Measurements from ENCODE around the gene GLRX3.
A peak's percentile ranks its signal among the peaks of the same experiment; 100 is the strongest.

Gene GLRX3

DNA sequence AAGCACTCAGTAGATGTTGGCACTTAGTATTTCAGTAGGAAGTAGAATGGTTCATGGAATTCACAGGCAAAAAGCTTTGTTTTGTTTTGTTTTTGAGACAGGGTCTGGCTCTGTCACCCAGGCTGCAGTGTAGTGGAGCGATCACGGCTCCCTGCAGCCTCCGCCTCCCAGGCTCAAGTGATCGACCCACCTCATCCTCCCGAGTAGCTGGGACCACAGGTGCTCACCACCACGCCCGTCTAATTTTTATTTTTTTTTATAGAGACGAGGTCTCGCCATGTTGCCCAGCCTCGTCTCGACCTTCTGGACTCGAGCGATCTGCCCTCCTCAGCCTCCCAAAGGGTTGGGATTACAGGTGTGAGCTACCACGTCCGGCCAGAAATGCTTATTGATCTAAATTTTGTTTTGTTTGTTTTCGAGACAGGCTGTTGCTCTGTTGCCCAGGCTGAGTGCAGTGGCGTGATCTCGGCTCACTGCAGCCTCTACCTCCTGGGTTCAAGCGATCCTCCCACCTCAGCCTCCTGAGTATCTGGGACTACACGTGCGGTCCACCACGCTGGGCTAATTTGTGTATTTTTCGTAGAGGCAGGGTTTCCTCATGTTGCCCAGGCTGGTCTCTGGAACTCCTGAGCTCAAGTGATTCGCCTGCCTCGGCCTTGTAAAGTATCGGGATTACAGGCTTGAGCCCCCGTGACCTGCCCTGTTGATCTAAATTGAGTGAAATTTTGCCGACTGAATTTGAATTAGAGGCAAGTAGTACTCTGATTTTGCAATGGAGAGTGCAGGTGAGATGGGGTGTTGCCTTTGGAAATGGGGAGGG lies 1.7 kb downstream of the GLRX3 start:
- Histone ChIP-seq H2AFZ (ENCODE audit: low read depth, low read length) (no peak overlapping the region), H3K9me3 (ENCODE audit: insufficient read depth, low read length, severe bottlenecking) (no peaks in the 10 kb centered on the region), H3K4me2 (ENCODE audit: insufficient read depth, low read length) (peak overlapping the region; percentile 99), H3K27ac (ENCODE audit: low read length) (peak overlapping the region; percentile 79; the same call in 1 of the 2 replicates), H3K4me3 (ENCODE audit: low read depth in 1 of 2, low read length in 2 of 2) (peak overlapping the region; percentile 98 to 99; a peak in 3 of 4 replicates), H3K36me3 (ENCODE audit: insufficient read depth, low read length) (peaks cover 19% of the 10 kb centered on the region), H3K79me2 (ENCODE audit: insufficient read depth, low read length) (peaks cover 71% of the 10 kb centered on the region), H4K20me1 (ENCODE audit: insufficient read depth, low read length) (peaks cover 53% of the 10 kb centered on the region), H3K9ac (ENCODE audit: low read depth, low read length) (peak overlapping the region; percentile 90), H3K4me1 (ENCODE audit: insufficient read depth, low read length) (peaks cover 42% of the 10 kb centered on the region), H3K27me3 (ENCODE audit: insufficient read depth, low read length, poor library complexity) (no peaks in the 10 kb centered on the region)
- no peak for ATAC-seq (ENCODE audit: insufficient read depth, low read depth)
- DNase-seq = no peak
- no peak for TF ChIP-seq EZH2 (IDR thresholded peaks at IDR 0.05; ENCODE audit: borderline replicate concordance, low read depth, low read length, severe bottlenecking)
- TF ChIP-seq, protein P1, sequence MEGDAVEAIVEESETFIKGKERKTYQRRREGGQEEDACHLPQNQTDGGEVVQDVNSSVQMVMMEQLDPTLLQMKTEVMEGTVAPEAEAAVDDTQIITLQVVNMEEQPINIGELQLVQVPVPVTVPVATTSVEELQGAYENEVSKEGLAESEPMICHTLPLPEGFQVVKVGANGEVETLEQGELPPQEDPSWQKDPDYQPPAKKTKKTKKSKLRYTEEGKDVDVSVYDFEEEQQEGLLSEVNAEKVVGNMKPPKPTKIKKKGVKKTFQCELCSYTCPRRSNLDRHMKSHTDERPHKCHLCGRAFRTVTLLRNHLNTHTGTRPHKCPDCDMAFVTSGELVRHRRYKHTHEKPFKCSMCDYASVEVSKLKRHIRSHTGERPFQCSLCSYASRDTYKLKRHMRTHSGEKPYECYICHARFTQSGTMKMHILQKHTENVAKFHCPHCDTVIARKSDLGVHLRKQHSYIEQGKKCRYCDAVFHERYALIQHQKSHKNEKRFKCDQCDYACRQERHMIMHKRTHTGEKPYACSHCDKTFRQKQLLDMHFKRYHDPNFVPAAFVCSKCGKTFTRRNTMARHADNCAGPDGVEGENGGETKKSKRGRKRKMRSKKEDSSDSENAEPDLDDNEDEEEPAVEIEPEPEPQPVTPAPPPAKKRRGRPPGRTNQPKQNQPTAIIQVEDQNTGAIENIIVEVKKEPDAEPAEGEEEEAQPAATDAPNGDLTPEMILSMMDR (IDR thresholded peaks at IDR 0.05; ENCODE audit: borderline replicate concordance, extremely low read depth, low read length, poor library complexity, severe bottlenecking) = no peak

DNA sequence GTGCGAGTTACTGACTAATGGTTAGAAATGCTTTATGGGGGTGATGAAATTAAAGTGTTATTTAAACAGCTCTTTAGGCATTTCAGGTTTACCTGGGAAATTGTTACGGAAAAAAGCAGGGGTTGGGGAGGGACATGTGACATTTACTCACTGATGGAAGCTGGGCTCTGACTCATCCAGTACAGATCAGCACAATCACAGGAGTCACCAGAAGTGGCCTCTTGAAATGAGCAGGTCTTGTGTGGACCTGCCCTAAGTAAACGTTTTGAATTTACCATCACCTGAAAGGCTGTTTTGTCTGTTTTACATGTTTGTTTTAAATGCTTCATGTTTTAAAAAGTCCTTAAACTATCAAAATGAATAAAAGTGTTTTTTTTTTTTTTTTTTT lies 2.3 kb downstream of the GLRX3 start:
- Histone ChIP-seq H3K36me3 (ENCODE audit: insufficient read depth, low read length) (peaks cover 22% of the 10 kb centered on the region), H3K4me3 (ENCODE audit: low read depth in 1 of 2, low read length in 2 of 2) (peak overlapping the region in 1 of 2 experiments; percentile 99; a peak in 1 of 4 replicates), H4K20me1 (ENCODE audit: insufficient read depth, low read length) (peaks cover 58% of the 10 kb centered on the region), H2AFZ (ENCODE audit: low read depth, low read length) (no peak overlapping the region), H3K27me3 (ENCODE audit: insufficient read depth, low read length, poor library complexity) (no peaks in the 10 kb centered on the region), H3K9ac (ENCODE audit: low read depth, low read length) (peak overlapping the region; percentile 90), H3K4me2 (ENCODE audit: insufficient read depth, low read length) (peak overlapping the region; percentile 99), H3K27ac (ENCODE audit: low read length) (no peak overlapping the region), H3K9me3 (ENCODE audit: insufficient read depth, low read length, severe bottlenecking) (no peaks in the 10 kb centered on the region), H3K79me2 (ENCODE audit: insufficient read depth, low read length) (peaks cover 77% of the 10 kb centered on the region), H3K4me1 (ENCODE audit: insufficient read depth, low read length) (peaks cover 42% of the 10 kb centered on the region)
- no peak for DNase-seq
- ATAC-seq (ENCODE audit: insufficient read depth, low read depth) = no peak
- TF ChIP-seq, protein P1 (IDR thresholded peaks at IDR 0.05; ENCODE audit: borderline replicate concordance, extremely low read depth, low read length, poor library complexity, severe bottlenecking) = no peak

DNA sequence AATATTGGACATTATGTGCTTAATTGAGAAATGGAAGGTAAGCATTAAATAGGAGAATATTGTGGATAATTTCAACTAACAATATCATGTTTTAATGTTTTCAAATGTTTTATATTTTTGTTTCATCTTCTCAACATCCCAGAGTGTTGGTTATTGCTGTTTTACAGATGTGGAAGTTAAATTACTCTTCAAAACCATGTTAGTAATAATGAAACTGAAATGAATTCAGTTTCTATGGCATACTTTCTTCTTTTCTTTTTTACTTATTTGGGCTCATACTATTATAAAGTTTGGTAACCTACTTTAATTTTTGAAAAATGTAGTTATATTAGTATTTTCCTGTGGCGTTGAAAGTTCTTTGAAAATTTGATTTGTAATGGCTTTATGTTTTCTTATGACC lies 4.2 kb downstream of the GLRX3 start:
- H3K4me1 ChIP-seq (ENCODE audit: insufficient read depth, low read length) = peaks cover 39% of the 10 kb centered on the region
- H3K4me2 ChIP-seq (ENCODE audit: insufficient read depth, low read length) = no peak overlapping the region
- H3K9ac ChIP-seq (ENCODE audit: low read depth, low read length) = no peak overlapping the region
- peaks cover 95% of the 10 kb centered on the region for H3K79me2 ChIP-seq (ENCODE audit: insufficient read depth, low read length)
- no peak overlapping the region for H2AFZ ChIP-seq (ENCODE audit: low read depth, low read length)
- peaks cover 31% of the 10 kb centered on the region for H3K36me3 ChIP-seq (ENCODE audit: insufficient read depth, low read length)
- H3K27ac ChIP-seq (ENCODE audit: low read length) = no peak overlapping the region
- no peak overlapping the region for H3K4me3 ChIP-seq (ENCODE audit: low read depth in 1 of 2, low read length in 2 of 2)
- no peaks in the 10 kb centered on the region for H3K9me3 ChIP-seq (ENCODE audit: insufficient read depth, low read length, severe bottlenecking)
- TF ChIP-seq EZH2 (IDR thresholded peaks at IDR 0.05; ENCODE audit: borderline replicate concordance, low read depth, low read length, severe bottlenecking) = no peak
- TF ChIP-seq, protein P1 (IDR thresholded peaks at IDR 0.05; ENCODE audit: borderline replicate concordance, extremely low read depth, low read length, poor library complexity, severe bottlenecking) = no peak
- DNase-seq (no peak), ATAC-seq (ENCODE audit: insufficient read depth, low read depth) (no peak)
- no peaks in the 10 kb centered on the region for H3K27me3 ChIP-seq (ENCODE audit: insufficient read depth, low read length, poor library complexity)
- peaks cover 68% of the 10 kb centered on the region for H4K20me1 ChIP-seq (ENCODE audit: insufficient read depth, low read length)
